Activated effector memory CD4-positive, alpha-beta T cell treated with Interleukin-2 at 50 U/mL for 16 hours (primary cell): Measurements from ENCODE around the gene NCAM1.

Experiments
- DNase-seq: peaks from one replicate; pipeline ENCODE4 v3.0.0-alpha.2; 2020

NCAM1 gene

GRCh38 chr11:113262594-113262993 is 301.4 kb downstream of the NCAM1 start:
- DNase-seq = no peak

GRCh38 chr11:113263458-113264259 is 302.4 kb downstream of the NCAM1 start:
- no peak for DNase-seq

GRCh38 chr11:113265362-113265761 is 304.1 kb downstream of the NCAM1 start:
- DNase-seq = no peak

GRCh38 chr11:113267493-113267892 is 306.3 kb downstream of the NCAM1 start:
- no peak for DNase-seq

GRCh38 chr11:113269096-113269495 is 307.9 kb downstream of the NCAM1 start:
- no peak for DNase-seq

- DNase-seq = no peak
These were observed 308.4 kb downstream of the NCAM1 start for GRCh38 chr11:113269636-113270035.

- DNase-seq = no peak
These were observed 308.9 kb downstream of the NCAM1 start for GRCh38 chr11:113270080-113270479.

- no peak for DNase-seq
These were observed 310.5 kb downstream of the NCAM1 start for GRCh38 chr11:113271551-113272245.

- no peak for DNase-seq
These were observed 311.1 kb downstream of the NCAM1 start for GRCh38 chr11:113272281-113272680.

GRCh38 chr11:113272927-113273615 is 311.9 kb downstream of the NCAM1 start:
- no peak for DNase-seq

GRCh38 chr11:113273720-113274119 is 312.5 kb downstream of the NCAM1 start:
- no peak for DNase-seq

- no peak for DNase-seq
These were observed 313.7 kb downstream of the NCAM1 start for GRCh38 chr11:113274713-113275582.

- no peak for DNase-seq
These were observed 314.4 kb downstream of the NCAM1 start for GRCh38 chr11:113275602-113276001.

GRCh38 chr11:113276466-113276865 is 315.2 kb downstream of the NCAM1 start:
- no peak for DNase-seq

GRCh38 chr11:113277907-113278306 is 316.7 kb downstream of the NCAM1 start:
- DNase-seq = no peak

- DNase-seq = no peak
These were observed 317.3 kb downstream of the NCAM1 start for GRCh38 chr11:113278481-113278880.

- DNase-seq = no peak
These were observed 317.7 kb downstream of the NCAM1 start for GRCh38 chr11:113278925-113279324.

GRCh38 chr11:113279591-113279990 is 318.4 kb downstream of the NCAM1 start:
- DNase-seq = no peak

- no peak for DNase-seq
These were observed 320.0 kb downstream of the NCAM1 start for GRCh38 chr11:113281052-113281725.

- DNase-seq = no peak
These were observed 321.7 kb downstream of the NCAM1 start for GRCh38 chr11:113282898-113283437.

GRCh38 chr11:113283881-113284280 is 322.7 kb downstream of the NCAM1 start:
- no peak for DNase-seq

GRCh38 chr11:113286009-113286408 is 324.8 kb downstream of the NCAM1 start:
- DNase-seq = no peak
